HT-29 (cell line): ENCODE measurements around the gene FAM72D. TPM values are rescaled to one million over a fixed set of nuclear protein-coding genes. Genes with fewer than 3 reads are reported as not detected.
"Not testable (repeated sequence)": the region's sequence is repeated elsewhere in the genome, so short reads cannot be mapped to it uniquely, and the experiment has no call there.

ENCODE experiments used
- DNase-seq: peaks from one replicate; pipeline ENCODE4 v3.0.0-alpha.2; 2015; ENCODE audit warnings: low spot score
- total RNA-seq: library from RNA; depleted of rRNA; stranded (reverse); fragments of >200 nt; shearing (Covaris generic); gene quantifications from 2 replicates; pipeline ENCODE4 v1.2.3, GENCODE V29; 2014; rRNA removed

FAM72D gene
- total RNA-seq, 1 experiment from 2014 or later: 1.8 TPM

DNA sequence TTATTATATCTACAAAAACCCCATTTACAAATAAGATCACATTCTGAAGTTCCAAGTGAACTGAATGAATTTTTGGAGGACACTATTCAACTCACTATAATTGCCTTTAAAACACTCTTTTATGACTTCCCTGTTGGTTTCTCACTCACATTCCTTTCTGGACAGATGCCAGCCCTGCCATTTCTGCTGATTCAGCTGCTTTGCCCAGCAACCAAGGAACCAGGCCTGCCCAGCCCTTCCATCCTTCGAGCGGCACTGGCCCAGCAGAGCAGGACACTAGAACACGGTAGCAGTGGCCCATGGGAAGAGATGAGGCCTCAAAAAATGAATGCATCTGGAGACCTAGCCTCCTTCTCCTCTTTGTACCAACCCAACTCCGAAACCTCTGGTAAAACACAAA lies 50.5 kb downstream of the FAM72D start:
- DNase-seq: not testable (repeated sequence)

DNA sequence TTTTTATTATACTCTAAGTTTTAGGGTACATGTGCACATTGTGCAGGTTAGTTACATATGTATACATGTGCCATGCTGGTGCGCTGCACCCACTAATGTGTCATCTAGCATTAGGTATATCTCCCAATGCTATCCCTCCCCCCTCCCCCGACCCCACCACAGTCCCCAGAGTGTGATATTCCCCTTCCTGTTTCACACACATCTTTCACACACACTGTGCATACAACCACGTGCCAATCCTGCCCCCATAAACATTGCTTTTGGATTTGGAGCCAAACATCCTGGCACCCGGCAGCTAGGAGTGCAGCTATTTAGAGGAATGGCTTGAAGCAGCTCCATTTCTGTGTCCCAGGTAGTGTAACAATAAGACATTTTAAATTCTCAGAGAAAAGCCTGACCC lies 51.4 kb downstream of the FAM72D start:
- not testable (repeated sequence) for DNase-seq

DNA sequence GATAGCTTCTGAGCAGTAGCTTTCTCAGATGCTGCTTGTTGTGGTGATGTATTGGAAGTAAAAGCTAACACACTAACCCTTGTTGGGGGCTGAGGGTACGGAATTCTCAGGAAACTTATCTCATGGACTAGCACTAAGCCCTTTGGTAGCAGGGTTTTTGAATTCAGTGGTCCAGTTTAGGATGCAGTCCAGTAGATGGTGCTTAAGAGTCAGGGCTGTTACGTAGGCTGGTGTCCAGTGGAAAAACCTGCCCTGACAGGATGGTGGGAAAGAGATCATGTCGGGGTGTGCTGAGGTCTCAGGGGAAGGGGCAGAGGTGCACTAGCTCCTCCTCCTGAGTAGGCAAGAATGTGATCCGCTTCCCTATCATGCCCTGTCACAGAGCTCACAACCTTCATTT lies 59.6 kb downstream of the FAM72D start:
- DNase-seq: not testable (repeated sequence)

DNA sequence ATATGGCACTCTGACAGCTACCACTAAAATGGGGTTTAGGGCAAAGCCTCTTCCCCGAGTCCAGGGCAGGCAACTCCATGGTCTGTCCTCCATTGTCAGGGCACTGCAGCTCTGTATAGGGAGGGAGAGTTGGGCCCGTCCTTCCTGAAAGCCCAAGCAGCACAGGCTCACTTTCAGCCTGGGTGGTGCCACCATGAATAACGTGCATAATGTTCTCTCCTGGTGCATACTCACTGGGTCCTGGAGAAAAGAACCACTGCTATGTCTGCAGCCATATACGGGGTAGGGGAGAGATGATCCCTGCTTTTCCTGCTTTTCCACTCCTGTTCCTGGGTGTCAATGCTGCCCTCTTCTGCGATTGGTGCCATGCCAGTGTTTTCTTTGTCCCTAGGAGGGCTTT lies 60.1 kb downstream of the FAM72D start:
- peak; percentile 31 for DNase-seq

DNA sequence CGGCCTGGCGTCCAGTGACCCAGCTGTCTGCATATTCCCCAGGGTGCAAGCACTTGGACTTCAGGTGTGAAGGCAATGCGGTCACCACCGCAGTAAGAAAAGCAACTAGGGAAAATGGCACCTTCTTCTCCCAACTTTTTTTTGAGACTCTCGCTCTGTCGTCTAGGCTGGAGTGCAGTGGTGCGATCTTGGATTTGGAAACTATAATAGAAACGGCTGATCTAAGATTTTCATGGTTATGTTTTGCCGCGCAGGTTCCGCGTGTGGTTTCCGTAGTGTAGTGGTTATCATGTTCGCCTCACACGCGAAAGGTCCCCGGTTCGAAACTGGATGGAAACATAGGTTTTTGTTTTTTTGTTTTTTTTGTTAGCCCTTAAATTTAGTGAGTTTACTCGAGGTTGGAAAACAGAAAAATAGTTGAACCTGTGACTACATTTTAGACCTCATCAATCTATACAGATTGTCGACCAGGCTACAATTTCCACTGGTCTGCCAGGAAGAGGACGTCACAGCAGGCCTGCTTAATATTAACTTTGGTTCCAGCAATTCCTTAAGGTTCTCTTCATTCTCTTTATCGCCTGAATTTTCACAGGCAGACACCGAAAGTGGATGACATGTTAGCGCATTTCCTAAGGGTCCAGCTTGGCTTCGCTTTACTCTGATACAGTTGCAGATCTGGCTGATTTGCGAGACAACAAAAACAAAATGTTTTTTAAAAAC lies 61.3 kb downstream of the FAM72D start:
- DNase-seq: peak; percentile 70

DNA sequence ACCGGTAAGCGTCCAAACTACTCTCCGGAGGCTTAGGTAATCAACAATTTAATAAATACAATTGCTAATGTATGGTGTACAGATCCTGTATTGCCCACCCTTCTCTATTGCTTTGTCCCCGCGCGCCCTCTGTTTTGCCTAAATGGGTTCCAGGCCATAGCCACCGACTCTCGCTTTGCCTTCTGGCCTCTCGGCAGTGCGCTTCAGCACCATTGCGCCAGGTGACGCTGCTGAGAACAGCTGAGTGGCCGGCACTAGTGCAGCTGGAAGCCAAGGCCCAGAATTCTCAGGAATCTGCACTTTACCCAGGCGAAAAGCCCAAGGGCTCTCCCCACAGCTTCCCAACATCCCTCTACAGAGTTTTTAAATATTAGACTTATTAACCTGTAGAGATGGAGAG lies 61.9 kb downstream of the FAM72D start:
- not testable (repeated sequence) for DNase-seq

DNA sequence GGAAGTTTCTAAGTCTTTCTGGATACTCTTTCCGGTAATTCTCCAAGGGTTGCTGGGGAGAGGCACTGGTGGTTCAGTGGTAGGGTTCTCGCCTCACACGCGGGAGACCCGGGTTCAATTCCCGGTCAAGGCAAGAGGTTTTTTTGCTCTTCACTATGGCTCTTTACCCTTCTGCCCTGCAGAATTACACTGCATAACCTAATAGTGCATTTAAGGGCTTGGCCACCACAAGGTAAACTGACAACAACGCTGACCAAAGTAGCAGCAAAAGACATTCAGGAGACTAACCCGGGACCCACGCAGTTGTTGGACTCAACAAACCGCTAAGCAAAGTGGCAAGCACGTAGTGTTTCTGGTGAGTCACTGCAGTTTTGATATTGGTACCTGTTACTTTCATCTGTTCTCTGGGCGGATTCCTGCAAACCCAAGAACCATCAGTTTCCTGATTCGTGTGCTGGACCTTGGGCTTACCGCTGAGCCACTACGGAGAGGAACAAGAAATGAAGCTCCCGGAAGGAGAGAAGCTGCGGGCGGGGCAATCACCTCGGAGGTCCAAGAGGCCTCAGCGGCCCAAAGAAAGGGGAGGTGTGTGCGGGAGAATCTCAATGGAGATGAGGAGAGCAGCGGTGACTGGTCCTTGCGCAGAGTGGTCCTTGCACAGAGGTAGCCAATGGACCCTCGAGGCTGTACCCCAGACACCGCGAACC lies 65.4 kb downstream of the FAM72D start:
- DNase-seq: not testable (repeated sequence)

Other genes starting within 250 kb of the FAM72D start
- gene SRGAP2B, start 646 bp upstream of the FAM72D start, total RNA-seq: 13.5 and 15.1 TPM in 2 replicates
- gene PPIAL4D, start 146.2 kb downstream of the FAM72D start, total RNA-seq: not detected in 2 replicates